ENCODE measurements around the gene PBX3.

The PBX3 gene

GRCh38 chr9:125747053-125747764 is at the start of gene PBX3:
TSS of gene PBX3 (plus strand) at chr9:125747373.
- DNase-seq, result peak; percentile 67

- no peak for DNase-seq
Measured at GRCh38 chr9:125699870-125700269, 47.3 kb upstream of the PBX3 start.

- DNase-seq, result no peak
Measured at GRCh38 chr9:125700791-125701190, 46.4 kb upstream of the PBX3 start.

GRCh38 chr9:125701351-125701750 is 45.8 kb upstream of the PBX3 start:
- no peak for DNase-seq

GRCh38 chr9:125703662-125704061 is 43.5 kb upstream of the PBX3 start:
- DNase-seq, result no peak

- no peak for DNase-seq
Measured at GRCh38 chr9:125705893-125706292, 41.3 kb upstream of the PBX3 start.

GRCh38 chr9:125706651-125707471 is 40.3 kb upstream of the PBX3 start, which contains the start of gene MAPKAP1:
TSS of gene MAPKAP1 (minus strand) at chr9:125707208. CDS start at chr9:125672574, 34,634 bp downstream.
- peak; percentile 97 for DNase-seq

- DNase-seq, result no peak
Measured at GRCh38 chr9:125707472-125707804, 39.7 kb upstream of the PBX3 start.

- DNase-seq, result no peak
Measured at GRCh38 chr9:125726456-125727132, 20.6 kb upstream of the PBX3 start.

GRCh38 chr9:125730168-125730567 is 17.0 kb upstream of the PBX3 start:
- no peak for DNase-seq

GRCh38 chr9:125732562-125732961 is 14.6 kb upstream of the PBX3 start:
- DNase-seq, result no peak

- DNase-seq, result no peak
Measured at GRCh38 chr9:125739436-125739835, 7.7 kb upstream of the PBX3 start.

GRCh38 chr9:125742657-125743056 is 4.5 kb upstream of the PBX3 start:
- no peak for DNase-seq

GRCh38 chr9:125743682-125744428 is 3.3 kb upstream of the PBX3 start:
- DNase-seq, result no peak

- DNase-seq, result no peak
Measured at GRCh38 chr9:125744616-125745015, 2.6 kb upstream of the PBX3 start.

- no peak for DNase-seq
Measured at GRCh38 chr9:125745018-125745417, 2.2 kb upstream of the PBX3 start.

GRCh38 chr9:125745682-125746016 is 1.5 kb upstream of the PBX3 start:
- no peak for DNase-seq

- peak; percentile 99 for DNase-seq
Measured at GRCh38 chr9:125746017-125746773, 978 bp upstream of the PBX3 start.

GRCh38 chr9:125746774-125747052 is 460 bp upstream of the PBX3 start:
- no peak for DNase-seq

- DNase-seq, result peak; percentile 46
Measured at GRCh38 chr9:125747765-125748445, 732 bp downstream of the PBX3 start.

GRCh38 chr9:125748446-125749099 is 1.4 kb downstream of the PBX3 start:
- DNase-seq, result peak; percentile 39

Measured in hematopoietic multipotent progenitor cell treated with erythropoietin and hydrocortisone succinate and interleukin-3 and kit ligand, for 6 days (in vitro differentiated cells).